ENCODE data around the gene TRAPPC2. TPM values are rescaled to one million over a fixed set of nuclear protein-coding genes. Genes with fewer than 3 reads are reported as not detected.

Gene TRAPPC2
- total RNA-seq: 10 to 100 TPM in 2 of 3 donors, 1 to 10 TPM in 1; 8.2 to 25.3 (median 21.0) TPM

- no peaks in the 10 kb centered on the region for H3K36me3 ChIP-seq
- peak; percentile 83 to 94 for DNase-seq (ENCODE audit: low spot score in 2 of 2)
- H3K27me3 ChIP-seq: no peaks in the 10 kb centered on the region
- no peaks in the 10 kb centered on the region for H3K9me3 ChIP-seq
- no peaks in the 10 kb centered on the region for H3K4me1 ChIP-seq
- TF ChIP-seq POLR2A (IDR thresholded peaks at IDR 0.05) (peak; percentile 95), CTCF (IDR thresholded peaks at IDR 0.05) (no peak), POLR2AphosphoS5 (IDR thresholded peaks at IDR 0.05) (peak; percentile 84 to 98 (median 90))
- intact Hi-C loops (cut with DNase I; ENCODE audit: low total_unique reads): no loop called here
- peak within 1 kb of the TSS; percentile 92 to 96 for H3K27ac ChIP-seq
- H3K4me3 ChIP-seq: peak within 1 kb of the TSS; percentile 68 to 88 (median 77)
Observed at GRCh38 chrX:13734278-13735172, at the start of gene TRAPPC2, which contains the start of gene OFD1. Gene TRAPPC2, minus strand, starts transcription at chrX:13734620. Its CDS starts 14,657 bp downstream, at chrX:13719963. Gene OFD1, plus strand, starts transcription at chrX:13734748. Its CDS starts 324 bp downstream, at chrX:13735072.

- H3K36me3 ChIP-seq: no peaks in the 10 kb centered on the region
- H3K4me3 ChIP-seq: no peak overlapping the region
- no peaks in the 10 kb centered on the region for H3K9me3 ChIP-seq
- H3K4me1 ChIP-seq: no peaks in the 10 kb centered on the region
- H3K27me3 ChIP-seq: peaks cover 0 to 20% of the 10 kb centered on the region in 2 donors
- H3K27ac ChIP-seq: peak overlapping the region; percentile 11 to 32
- TF ChIP-seq POLR2AphosphoS5 (IDR thresholded peaks at IDR 0.05) (no peak), POLR2A (IDR thresholded peaks at IDR 0.05) (no peak), CTCF (IDR thresholded peaks at IDR 0.05) (no peak)
- intact Hi-C loops (cut with DNase I; ENCODE audit: low total_unique reads): no loop called here
- no peak for DNase-seq (ENCODE audit: low spot score in 2 of 2)
Observed at GRCh38 chrX:13780868-13781427, 46.5 kb upstream of the TRAPPC2 start.

DNA sequence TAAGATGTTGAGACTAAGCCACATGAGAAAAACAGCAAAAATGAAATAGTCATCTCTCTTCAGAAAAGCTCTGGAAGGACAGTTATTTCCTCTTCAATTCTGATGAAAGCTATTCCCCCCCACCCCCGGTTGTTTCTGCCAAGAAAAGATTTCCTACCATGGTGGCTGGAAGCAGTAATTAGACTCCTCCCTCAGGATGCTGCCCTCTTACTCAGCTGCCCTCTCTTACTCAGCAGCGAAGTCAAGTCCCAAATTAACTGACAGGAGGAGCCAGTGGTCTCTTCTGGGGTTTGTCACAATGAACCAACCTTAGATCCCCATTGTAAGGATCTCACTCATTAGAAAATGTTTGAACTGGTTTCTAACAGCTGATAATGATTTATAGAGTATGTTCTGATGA lies 44.5 kb upstream of the TRAPPC2 start:
- no peak for TF ChIP-seq POLR2AphosphoS5 (IDR thresholded peaks at IDR 0.05)
- TF ChIP-seq POLR2A (IDR thresholded peaks at IDR 0.05): no peak
- TF ChIP-seq CTCF (IDR thresholded peaks at IDR 0.05): no peak
- intact Hi-C loops (cut with DNase I; ENCODE audit: low total_unique reads): no loop called here
- Histone ChIP-seq H3K27ac (no peak overlapping the region), H3K36me3 (no peaks in the 10 kb centered on the region), H3K4me3 (no peak overlapping the region), H3K9me3 (no peaks in the 10 kb centered on the region), H3K4me1 (no peaks in the 10 kb centered on the region), H3K27me3 (peaks cover 0 to 11% of the 10 kb centered on the region in 2 donors)
- DNase-seq (ENCODE audit: low spot score in 2 of 2): no peak

DNA sequence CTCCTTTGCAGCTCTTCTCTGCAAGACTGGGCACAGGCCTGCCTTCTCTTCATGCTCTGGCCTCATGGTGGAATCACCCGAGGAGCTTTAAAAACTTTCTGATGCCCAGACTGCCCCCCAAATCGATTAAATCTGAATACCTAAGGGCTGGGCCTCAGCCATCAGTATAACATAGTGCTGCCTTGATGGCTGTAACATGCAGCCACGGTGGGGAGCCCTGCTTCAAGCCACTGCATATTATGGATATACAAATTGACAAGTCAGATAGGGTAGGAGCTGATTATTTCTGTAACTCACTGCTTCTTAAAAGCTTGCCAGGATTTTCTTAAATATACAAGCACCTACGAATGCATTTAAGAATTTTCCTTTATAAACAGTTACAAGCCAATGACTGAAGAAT lies 42.0 kb upstream of the TRAPPC2 start:
- H3K27me3 ChIP-seq: no peaks in the 10 kb centered on the region
- H3K4me3 ChIP-seq: no peak overlapping the region
- H3K4me1 ChIP-seq: no peaks in the 10 kb centered on the region
- H3K9me3 ChIP-seq: no peaks in the 10 kb centered on the region
- intact Hi-C loops (cut with DNase I; ENCODE audit: low total_unique reads): no loop called here
- H3K36me3 ChIP-seq: no peaks in the 10 kb centered on the region
- TF ChIP-seq POLR2AphosphoS5 (IDR thresholded peaks at IDR 0.05) (no peak), POLR2A (IDR thresholded peaks at IDR 0.05) (no peak), CTCF (IDR thresholded peaks at IDR 0.05) (no peak)
- no peak for DNase-seq (ENCODE audit: low spot score in 2 of 2)
- H3K27ac ChIP-seq: no peak overlapping the region

DNA sequence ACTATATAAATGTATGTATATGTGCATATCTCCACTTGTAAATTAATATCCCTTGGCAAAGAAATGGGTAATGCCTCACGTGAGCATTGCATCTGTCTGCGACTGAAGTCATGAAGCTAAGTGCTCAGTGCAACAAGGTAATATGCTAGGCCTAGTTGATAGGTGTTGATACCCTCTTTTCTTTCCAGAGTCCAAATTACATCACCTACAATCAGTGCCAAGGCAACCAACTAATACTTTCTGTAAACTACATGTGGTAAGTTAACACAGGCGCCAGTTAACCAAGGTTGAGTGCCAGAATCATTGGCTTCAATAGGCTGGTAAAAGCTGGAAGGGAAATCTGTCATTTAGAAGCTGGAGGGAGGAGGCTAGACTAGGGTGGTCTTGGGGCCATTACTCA lies 41.4 kb upstream of the TRAPPC2 start:
- Histone ChIP-seq H3K9me3 (no peaks in the 10 kb centered on the region), H3K36me3 (no peaks in the 10 kb centered on the region), H3K27me3 (no peaks in the 10 kb centered on the region), H3K4me3 (no peak overlapping the region), H3K27ac (no peak overlapping the region), H3K4me1 (no peaks in the 10 kb centered on the region)
- intact Hi-C loops (cut with DNase I; ENCODE audit: low total_unique reads): no loop called here
- DNase-seq (ENCODE audit: low spot score in 2 of 2): no peak
- no peak for TF ChIP-seq POLR2AphosphoS5 (IDR thresholded peaks at IDR 0.05)
- no peak for TF ChIP-seq POLR2A (IDR thresholded peaks at IDR 0.05)
- no peak for TF ChIP-seq CTCF (IDR thresholded peaks at IDR 0.05)
